Middle frontal gyrus (tissue), 1 donor: ENCODE data around the gene CLMP.
A peak's percentile ranks its signal among the peaks of the same experiment; 100 is the strongest.

Source experiments
- DNase-seq: peaks from one replicate; pipeline ENCODE4 v3.0.0-alpha.2; 2015; ENCODE audit warnings: low spot score; ENCODE audit errors: extremely low spot score

Gene CLMP

GRCh38 chr11:123086305-123086704, 108.7 kb downstream of the CLMP start:
- no peak for DNase-seq

- no peak for DNase-seq
Observed at GRCh38 chr11:123085497-123085896, 109.6 kb downstream of the CLMP start.

- no peak for DNase-seq
Observed at GRCh38 chr11:123084454-123084853, 110.6 kb downstream of the CLMP start.

GRCh38 chr11:123083623-123084029, 111.4 kb downstream of the CLMP start:
- no peak for DNase-seq

- DNase-seq: no peak
Observed at GRCh38 chr11:123082977-123083376, 112.1 kb downstream of the CLMP start.

- DNase-seq: no peak
Observed at GRCh38 chr11:123080015-123080414, 115.0 kb downstream of the CLMP start.

GRCh38 chr11:123076484-123076883, 118.6 kb downstream of the CLMP start:
- no peak for DNase-seq

- DNase-seq: no peak
Observed at GRCh38 chr11:123073343-123074057, 121.5 kb downstream of the CLMP start.

DNA sequence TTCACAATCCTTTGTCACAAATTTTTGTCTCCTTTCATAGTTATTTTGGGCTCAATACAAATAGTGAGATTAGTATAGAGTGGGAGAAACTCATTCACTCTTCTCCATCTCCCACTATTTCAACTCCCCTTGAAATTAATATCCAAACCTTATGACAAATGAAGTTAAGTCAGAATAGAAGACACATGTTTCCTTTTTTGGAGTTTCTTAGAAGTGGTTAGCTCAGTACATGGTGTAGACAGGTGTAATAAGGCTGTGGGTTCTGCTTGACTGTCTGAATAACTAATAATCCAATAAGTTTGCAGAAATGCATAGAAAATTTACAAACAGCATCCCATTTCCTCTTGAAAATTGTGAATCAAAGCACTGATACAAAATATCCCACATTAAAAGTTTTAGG, 122.3 kb downstream of the CLMP start:
- no peak for DNase-seq

- no peak for DNase-seq
Observed at GRCh38 chr11:123072332-123072761, 122.7 kb downstream of the CLMP start.

DNA sequence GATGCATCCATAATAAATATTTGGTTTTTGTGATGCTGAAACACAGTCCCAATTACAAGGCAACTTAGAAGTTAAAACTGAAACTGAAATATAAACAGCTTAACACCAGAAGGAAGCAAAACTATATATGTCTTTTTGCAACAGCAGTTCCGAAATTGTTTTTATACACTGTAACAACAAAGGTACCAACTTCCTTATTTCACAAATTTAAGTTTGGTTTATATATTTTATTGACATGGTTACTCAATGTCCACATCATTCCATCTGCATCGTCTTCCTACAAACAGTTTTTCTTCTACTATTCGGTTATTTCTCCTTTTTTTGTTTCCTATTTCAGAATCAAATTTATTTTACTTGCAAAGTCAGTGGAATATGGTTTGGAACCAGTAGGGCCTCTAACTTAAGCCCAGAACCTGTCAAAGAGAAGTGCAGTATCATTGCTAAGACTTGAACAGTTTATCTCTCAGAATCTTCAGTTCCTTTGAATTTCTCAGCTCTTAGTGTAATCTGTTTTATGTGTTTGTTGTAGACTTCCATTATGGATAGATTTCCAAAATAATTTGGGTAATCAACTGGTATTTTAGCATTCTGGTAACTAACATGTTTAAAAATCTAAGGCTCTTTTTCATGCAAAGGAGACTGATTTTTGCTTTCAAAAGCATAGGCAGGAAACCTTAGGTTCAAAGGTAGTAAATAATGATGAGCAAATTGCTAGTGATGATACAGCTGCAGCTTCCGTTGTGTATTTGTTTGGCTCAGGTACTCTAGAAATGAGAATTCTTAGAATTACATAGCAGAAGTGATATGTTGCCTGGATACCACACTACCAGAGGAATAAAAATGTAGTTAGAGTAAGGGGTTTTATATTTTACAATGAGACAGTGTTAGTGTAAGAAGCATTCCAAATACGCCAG, 124.9 kb downstream of the CLMP start:
- DNase-seq: no peak

- no peak for DNase-seq
Observed at GRCh38 chr11:123065621-123066020, 129.4 kb downstream of the CLMP start.

DNA sequence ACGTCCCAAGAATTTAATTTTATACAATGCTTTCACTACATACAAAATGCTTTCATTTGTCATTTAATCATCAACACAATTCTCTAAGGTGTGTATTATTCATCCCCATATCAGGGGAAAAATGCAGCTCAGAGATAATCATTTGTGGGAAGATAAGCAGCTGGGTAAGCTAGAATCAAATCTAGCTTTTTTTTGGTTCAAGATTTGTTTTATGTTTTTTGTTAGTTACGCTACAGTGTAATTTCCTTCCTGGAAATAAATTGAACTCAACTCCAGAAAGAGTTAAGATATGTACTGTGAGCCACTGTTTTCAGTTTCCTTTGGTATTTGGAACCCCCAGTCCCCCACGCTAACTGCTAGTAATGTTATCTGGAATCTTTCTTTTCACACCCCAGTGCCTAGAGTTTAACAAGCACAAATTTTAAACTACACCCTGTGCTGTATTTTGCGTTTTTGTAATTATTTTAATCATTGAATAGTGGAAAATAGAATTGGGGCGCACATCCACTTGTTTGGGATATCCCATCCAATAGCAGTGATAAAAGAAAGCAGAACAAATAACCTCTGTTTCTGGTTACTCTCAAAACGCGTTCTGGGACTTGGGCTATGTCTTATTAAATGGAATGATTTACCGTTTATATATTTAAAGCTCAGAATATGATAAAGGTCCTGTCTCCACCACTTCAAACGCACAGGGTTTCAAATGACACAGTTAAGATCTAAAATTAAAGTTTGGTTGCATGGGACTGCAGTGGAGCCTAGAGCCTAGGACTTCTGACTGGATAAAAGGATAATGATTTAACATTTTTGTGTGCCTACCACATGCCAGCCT, 131.0 kb downstream of the CLMP start:
- DNase-seq: no peak

DNA sequence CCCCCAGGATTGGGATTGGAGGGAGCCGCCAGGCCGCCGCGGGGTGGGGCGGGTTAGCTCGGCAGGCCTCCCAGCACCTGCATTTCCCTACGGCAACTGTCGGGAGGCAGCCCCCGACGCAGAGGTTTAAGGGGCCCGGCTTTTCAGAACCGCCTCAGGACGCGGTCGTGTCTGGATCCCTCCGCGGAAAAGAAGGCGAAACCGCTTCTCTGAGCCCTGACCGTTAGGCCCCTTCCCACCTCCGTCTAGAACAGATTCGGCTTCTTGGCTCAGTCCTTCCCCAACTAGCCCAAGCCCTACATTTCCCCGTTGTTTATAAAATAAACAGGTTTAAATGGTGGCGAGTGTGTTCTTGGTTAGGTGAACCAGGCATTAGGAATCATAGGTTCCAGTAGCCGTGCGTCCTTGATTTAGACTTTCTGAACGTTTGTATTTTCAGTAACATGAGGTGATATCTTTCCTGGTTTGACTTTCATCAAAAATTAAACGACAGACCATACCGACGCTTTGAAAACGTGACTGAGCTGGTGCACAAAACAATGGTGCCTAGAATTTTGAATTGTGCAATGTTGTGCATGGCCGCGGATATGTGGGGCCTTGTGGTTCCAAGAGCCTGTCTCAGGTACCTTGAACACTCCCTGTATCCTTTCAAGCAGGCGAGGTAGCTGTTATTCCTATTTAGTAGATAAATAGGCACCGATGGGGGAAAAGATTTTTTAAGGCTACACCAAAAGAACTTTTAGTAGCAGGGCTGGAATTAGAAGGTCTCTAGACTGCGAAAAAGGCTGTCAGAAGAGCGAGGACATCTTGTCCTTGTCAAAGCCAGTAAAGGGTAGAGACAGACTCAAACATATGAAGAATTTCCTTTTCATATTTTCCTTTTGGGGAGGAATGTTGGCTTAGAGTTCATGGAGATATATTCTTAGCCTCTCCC, 131.9 kb downstream of the CLMP start:
- no peak for DNase-seq

- peak; percentile 95 for DNase-seq
Observed at GRCh38 chr11:123062158-123062891, 132.7 kb downstream of the CLMP start.

GRCh38 chr11:123061403-123062157, 133.5 kb downstream of the CLMP start, which contains the start of gene HSPA8:
HSPA8 (minus strand) TSS chr11:123062136; CDS start chr11:123061324, 812 bp downstream.
- no peak for DNase-seq

- no peak for DNase-seq
Observed at GRCh38 chr11:123060277-123061000, 134.6 kb downstream of the CLMP start.
